Thyroid gland (tissue), 4 donors: Measurements from ENCODE around the gene RASGRF2. TPM values are rescaled to one million over a fixed set of nuclear protein-coding genes. Genes with fewer than 3 reads are reported as not detected.

Source experiments
- DNase-seq, 2 donors: peaks; one replicate each; pipeline ENCODE4 v3.0.0-alpha.2; 2019
- H3K27ac ChIP-seq, 3 donors: fragments of 200-600 bp; sonication (generic); 1 replicate in 2 of 3; 2 replicates in 1 of 3; pipeline ENCODE4 v1.5.1; 2016 to 2019; ENCODE audit warnings: mild to moderate bottlenecking in 1 of 3, moderate library complexity in 1 of 3
- H3K27me3 ChIP-seq: fragments of 200-600 bp; sonication (generic); one replicate; pipeline ENCODE4 v1.5.1; 2019
- H3K36me3 ChIP-seq, 2 donors: fragments of 200-600 bp; sonication (generic); one replicate each; pipeline ENCODE4 v1.5.1; 2016 to 2019
- H3K4me1 ChIP-seq, 2 donors: fragments of 200-600 bp; sonication (generic); one replicate each; pipeline ENCODE4 v1.5.1; 2017 to 2019
- H3K4me3 ChIP-seq, 3 donors: fragments of 200-600 bp; sonication (generic); replicated peaks in 1 of 3; 1 replicate in 2 of 3; 2 replicates in 1 of 3; pipeline ENCODE4 v1.5.1; 2016; ENCODE audit warnings: mild to moderate bottlenecking in 1 of 3
- H3K9me3 ChIP-seq: fragments of 200-600 bp; sonication (generic); one replicate; pipeline ENCODE4 v1.5.1; 2017
- CTCF ChIP-seq, 6 experiments: fragments of 200-600 bp in 3 of 6; fragments of 450-650 bp in 3 of 6; sonication (generic) in 3 of 6; IDR thresholded peaks; one replicate each; pipeline ENCODE4 v1.5.1; 2016 to 2019; ENCODE audit warnings: antibody characterized with exemption in 6 of 6, mild to moderate bottlenecking in 2 of 6, inconsistent platforms in 1 of 6, moderate library complexity in 1 of 6
- POLR2A ChIP-seq, 2 donors: fragments of 450-650 bp; IDR thresholded peaks; one replicate each; pipeline ENCODE4 v1.6.1; 2017; ENCODE audit warnings: antibody characterized with exemption in 2 of 2, mild to moderate bottlenecking in 2 of 2, moderate library complexity in 1 of 2
- WGBS, 2 donors: methylation state at CpG; one replicate each; pipeline ENCODE4 v1.1.5; 2017; 5-methylcytosine and 5-hydroxymethylcytosine counted together
- intact Hi-C: fragments of 100-400 bp; cut with DNase I; formaldehyde crosslinking; loops from one replicate; pipeline ENCODE4 v1.15.1; 2023
- total RNA-seq, 4 donors: library from RNA; depleted of rRNA; stranded (reverse); fragments of >200 nt; gene quantifications; one replicate each; pipeline ENCODE4 v1.2.3, GENCODE V29; 2016

The RASGRF2 gene
- total RNA-seq, 4 donors from 2014 or later: 9.2 to 18.8 (median 14.8) TPM

GRCh38 chr5:81167078-81167477 lies 206.9 kb downstream of the RASGRF2 start:
- H3K4me3 ChIP-seq: no peak overlapping the region
- no peaks in the 10 kb centered on the region for H3K4me1 ChIP-seq
- intact Hi-C loops: no loop called here
- DNase-seq: no peak
- TF ChIP-seq POLR2A (IDR thresholded peaks at IDR 0.05): no peak
- TF ChIP-seq CTCF (IDR thresholded peaks at IDR 0.05): no peak
- H3K27me3 ChIP-seq: no peaks in the 10 kb centered on the region
- WGBS, 2 donors: 86 to 89% methylated on average over 4 of the region's 4 CpGs
- no peak overlapping the region for H3K27ac ChIP-seq
- H3K36me3 ChIP-seq: no peaks in the 10 kb centered on the region
- no peaks in the 10 kb centered on the region for H3K9me3 ChIP-seq

GRCh38 chr5:81167544-81167943 lies 207.4 kb downstream of the RASGRF2 start:
- Histone ChIP-seq H3K36me3 (no peaks in the 10 kb centered on the region), H3K27ac (no peak overlapping the region), H3K9me3 (no peaks in the 10 kb centered on the region), H3K4me3 (no peak overlapping the region), H3K27me3 (no peaks in the 10 kb centered on the region), H3K4me1 (no peaks in the 10 kb centered on the region)
- 59 to 69% methylated on average over 8 of the region's 8 CpGs for WGBS, 2 donors
- TF ChIP-seq CTCF (IDR thresholded peaks at IDR 0.05) (no peak), POLR2A (IDR thresholded peaks at IDR 0.05) (no peak)
- intact Hi-C loops: no loop called here
- DNase-seq: no peak

- Histone ChIP-seq H3K9me3 (no peaks in the 10 kb centered on the region), H3K4me3 (no peak overlapping the region), H3K4me1 (no peaks in the 10 kb centered on the region), H3K27ac (no peak overlapping the region), H3K27me3 (no peaks in the 10 kb centered on the region), H3K36me3 (no peaks in the 10 kb centered on the region)
- TF ChIP-seq CTCF (IDR thresholded peaks at IDR 0.05): no peak
- no peak for TF ChIP-seq POLR2A (IDR thresholded peaks at IDR 0.05)
- WGBS, 2 donors: 81 to 91% methylated on average over 2 of the region's 2 CpGs
- DNase-seq: no peak
- intact Hi-C loops: no loop called here
Observed at GRCh38 chr5:81169924-81170323, 209.8 kb downstream of the RASGRF2 start.

- DNase-seq: no peak
- Histone ChIP-seq H3K27me3 (no peaks in the 10 kb centered on the region), H3K27ac (no peak overlapping the region), H3K4me1 (no peaks in the 10 kb centered on the region), H3K9me3 (no peaks in the 10 kb centered on the region), H3K4me3 (no peak overlapping the region), H3K36me3 (no peaks in the 10 kb centered on the region)
- TF ChIP-seq CTCF (IDR thresholded peaks at IDR 0.05): no peak
- 71% methylated on average over 4 of the region's 4 CpGs for WGBS, 2 donors
- intact Hi-C loops: no loop called here
Observed at GRCh38 chr5:81171769-81172168, 211.6 kb downstream of the RASGRF2 start.

GRCh38 chr5:81172710-81173109 lies 212.5 kb downstream of the RASGRF2 start:
- H3K9me3 ChIP-seq: no peaks in the 10 kb centered on the region
- intact Hi-C loops: no loop called here
- no peak overlapping the region for H3K27ac ChIP-seq
- TF ChIP-seq POLR2A (IDR thresholded peaks at IDR 0.05) (no peak), CTCF (IDR thresholded peaks at IDR 0.05) (no peak)
- 96 to 97% methylated on average over 3 of the region's 3 CpGs for WGBS, 2 donors
- H3K4me3 ChIP-seq: no peak overlapping the region
- no peaks in the 10 kb centered on the region for H3K4me1 ChIP-seq
- H3K36me3 ChIP-seq: no peaks in the 10 kb centered on the region
- no peak for DNase-seq
- no peaks in the 10 kb centered on the region for H3K27me3 ChIP-seq
